ENCODE data around the gene GFPT1.

DNA sequence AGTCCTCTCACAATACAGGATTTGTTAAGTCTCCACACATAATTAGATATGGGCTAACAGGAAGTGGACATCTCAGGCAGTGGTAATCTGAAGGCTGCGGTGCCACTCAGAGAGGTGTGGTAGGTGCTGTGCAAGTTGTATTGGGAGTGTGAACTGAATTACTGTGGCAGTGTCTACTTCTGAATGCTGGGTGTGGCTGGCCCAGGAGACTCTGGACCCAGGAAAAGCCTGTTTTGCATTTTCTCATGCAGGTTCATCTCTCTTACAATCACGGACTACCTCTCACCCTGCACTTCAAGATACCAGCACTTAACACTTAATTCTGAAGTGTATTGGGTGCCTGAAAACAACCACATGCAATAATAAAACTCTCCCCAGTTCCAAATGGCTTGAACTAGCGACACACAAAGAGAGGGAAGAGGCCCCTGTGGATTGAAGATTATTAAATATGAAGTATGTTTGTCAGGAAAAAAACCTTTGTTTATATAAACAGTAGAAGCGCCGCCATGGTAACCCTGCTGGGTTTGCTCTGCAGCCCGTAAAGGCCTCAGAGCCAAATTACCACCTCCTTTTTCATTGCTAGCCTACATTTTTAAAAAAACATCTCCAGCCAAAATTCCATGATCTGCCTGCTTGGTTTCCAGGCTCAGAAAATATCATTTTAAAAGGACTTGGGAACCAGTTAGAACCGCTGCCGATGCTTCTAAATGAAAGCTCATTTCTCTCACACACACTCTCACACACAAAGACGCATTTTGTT, 77.5 kb downstream of the GFPT1 start:
- TF ChIP-seq POLR2A (IDR thresholded peaks at IDR 0.05) = no peak
- TF ChIP-seq, protein P1, sequence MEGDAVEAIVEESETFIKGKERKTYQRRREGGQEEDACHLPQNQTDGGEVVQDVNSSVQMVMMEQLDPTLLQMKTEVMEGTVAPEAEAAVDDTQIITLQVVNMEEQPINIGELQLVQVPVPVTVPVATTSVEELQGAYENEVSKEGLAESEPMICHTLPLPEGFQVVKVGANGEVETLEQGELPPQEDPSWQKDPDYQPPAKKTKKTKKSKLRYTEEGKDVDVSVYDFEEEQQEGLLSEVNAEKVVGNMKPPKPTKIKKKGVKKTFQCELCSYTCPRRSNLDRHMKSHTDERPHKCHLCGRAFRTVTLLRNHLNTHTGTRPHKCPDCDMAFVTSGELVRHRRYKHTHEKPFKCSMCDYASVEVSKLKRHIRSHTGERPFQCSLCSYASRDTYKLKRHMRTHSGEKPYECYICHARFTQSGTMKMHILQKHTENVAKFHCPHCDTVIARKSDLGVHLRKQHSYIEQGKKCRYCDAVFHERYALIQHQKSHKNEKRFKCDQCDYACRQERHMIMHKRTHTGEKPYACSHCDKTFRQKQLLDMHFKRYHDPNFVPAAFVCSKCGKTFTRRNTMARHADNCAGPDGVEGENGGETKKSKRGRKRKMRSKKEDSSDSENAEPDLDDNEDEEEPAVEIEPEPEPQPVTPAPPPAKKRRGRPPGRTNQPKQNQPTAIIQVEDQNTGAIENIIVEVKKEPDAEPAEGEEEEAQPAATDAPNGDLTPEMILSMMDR (IDR thresholded peaks at IDR 0.05) = no peak
